Colon (tissue), 2 donors: ENCODE data around the gene KLHL21.

Experiments
- FAIRE-seq: peaks from 2 replicates; lab custom pipeline; 2012; peaks lifted over from hg19 to GRCh38; lab: Jason Lieb, UNC
- donor health status: control.
- donor health status: control.

KLHL21 gene

GRCh38 chr1:6625584-6626149 lies 23.0 kb upstream of the KLHL21 start:
- no peak for FAIRE-seq

GRCh38 chr1:6624710-6625583 lies 22.3 kb upstream of the KLHL21 start, which contains the start of gene THAP3:
THAP3 (plus strand) TSS chr1:6624868; CDS start chr1:6625219, 351 bp downstream.
- no peak for FAIRE-seq

DNA sequence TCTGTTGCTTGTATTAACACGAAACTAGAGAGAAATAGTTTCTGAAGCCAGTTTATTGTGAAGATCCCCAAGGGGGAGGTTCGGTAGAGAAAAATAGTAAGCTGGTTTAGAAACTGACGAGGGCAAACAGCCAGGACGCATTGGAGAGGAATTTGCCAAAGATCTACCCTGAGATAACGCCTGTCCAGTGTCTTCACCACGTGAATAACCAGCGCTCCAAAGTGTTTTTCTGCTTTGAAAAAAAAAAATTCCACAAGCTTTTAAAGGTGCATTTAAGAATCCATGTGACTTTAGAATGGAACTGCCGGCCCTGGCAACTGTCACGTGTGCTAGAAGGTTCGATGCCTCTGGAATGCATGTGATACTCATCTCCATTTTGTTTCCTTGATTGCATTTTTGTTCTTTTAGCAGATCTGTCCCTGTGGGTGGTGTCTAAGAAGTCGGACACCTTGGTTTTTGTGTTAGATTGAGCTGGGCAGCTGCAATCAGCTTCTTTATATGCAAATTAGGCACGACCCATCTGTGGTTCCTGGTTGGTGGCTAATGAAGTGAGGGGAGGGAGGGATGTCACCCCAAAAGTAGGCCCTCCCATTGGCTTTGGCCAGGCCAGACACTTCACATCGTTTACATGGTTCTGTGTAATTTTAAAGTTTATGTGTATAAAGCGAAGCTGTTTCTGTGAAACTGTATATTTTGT lies 20.7 kb upstream of the KLHL21 start:
- no peak for FAIRE-seq

DNA sequence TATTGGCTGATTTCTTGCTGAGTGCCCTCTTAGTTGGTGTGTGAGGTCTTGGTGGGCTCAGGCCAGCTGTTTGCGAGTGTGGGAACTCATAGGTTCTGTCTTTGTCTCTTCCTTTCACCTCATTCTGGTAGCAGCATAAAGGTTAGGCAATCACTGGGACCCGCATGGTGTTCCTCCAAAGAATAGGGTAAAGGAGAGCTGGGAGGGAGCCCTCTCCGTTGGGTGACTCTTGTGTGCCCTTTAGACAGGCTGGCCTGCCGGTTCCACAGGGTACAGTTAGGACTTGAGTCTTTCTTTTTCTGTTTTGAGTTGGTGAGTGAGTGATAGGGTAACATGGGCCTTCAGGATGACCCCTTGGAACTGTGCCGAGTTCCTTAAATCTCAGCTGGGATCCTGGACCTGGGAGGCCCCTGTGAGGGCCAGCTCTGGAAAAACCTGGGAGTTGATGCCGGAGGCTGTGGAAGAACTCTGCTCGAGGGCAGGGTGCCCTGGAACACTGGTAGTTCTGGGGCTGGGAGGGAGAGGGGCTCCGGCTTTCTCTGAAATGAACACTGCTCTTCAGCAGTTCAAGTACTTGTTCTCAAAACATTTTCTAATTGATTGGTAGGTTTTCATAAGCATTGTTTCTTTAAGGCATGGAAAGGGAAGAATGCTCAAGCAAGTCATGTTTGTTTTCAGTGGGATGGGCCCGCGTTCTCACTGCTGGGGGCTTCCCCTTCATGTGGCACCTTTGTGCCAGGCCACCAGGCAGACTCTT lies 19.9 kb upstream of the KLHL21 start:
- FAIRE-seq = no peak

DNA sequence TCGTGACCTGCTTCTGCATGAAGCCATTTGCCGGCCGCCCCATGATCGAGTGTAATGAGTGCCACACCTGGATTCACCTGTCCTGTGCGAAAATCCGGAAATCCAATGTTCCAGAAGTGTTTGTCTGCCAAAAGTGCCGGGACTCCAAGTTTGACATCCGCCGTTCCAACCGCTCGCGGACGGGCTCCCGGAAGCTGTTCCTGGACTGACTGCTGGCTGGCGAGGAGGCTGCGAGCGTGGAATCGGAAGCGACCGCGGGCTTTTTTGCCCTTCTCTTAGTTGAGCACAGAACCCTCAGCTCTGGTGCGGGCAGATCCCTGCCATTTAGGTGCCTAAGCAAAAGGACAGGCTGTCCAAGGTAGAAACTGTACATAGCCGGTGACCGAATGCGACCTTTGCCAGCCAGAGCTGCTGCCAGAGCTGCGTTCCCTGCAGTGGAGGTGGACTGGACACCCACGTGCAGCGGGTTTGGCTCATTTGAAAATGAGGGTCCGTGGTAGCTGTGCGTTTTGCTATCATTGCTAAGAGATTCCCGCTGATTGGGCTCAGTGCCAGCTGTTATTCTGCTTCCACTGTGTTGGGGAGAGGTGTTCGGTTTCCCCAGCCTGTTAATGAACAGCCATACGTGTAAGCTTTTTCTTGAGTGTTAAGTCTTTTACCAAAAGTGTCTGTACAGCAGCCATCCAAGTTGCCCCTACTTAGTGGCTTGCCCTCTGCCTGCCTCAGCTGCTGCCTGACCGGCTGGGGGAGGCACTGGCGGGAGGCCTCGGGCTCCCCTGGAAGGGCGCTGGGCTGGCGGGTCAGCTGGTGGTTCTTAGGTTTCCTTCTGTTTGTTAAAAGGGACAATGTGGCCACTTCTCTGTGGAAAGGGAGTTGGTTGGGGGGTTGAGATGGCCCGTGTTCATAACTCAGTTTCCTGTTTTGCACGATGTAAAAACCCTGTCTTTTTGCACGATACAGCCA lies 19.0 kb upstream of the KLHL21 start:
- no peak for FAIRE-seq

DNA sequence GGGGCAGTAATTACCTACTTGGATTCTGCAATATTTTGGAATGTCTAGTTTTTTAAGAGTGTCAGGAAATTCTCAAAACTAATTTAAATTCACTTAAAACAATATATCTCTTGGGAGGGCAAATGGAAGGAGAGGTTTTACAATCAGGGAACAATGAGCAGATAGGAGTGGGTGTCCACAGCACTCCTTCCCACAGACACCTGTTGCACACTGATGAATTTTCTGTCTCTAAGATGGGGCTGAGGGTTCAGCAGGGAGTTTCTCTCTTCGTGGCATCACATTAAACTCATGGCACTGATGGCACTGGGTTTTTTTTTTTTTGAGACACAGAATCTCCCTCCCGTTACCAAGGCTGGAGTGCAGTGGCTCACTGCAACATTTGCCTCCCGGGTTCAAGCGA lies 16.4 kb upstream of the KLHL21 start:
- FAIRE-seq = no peak

DNA sequence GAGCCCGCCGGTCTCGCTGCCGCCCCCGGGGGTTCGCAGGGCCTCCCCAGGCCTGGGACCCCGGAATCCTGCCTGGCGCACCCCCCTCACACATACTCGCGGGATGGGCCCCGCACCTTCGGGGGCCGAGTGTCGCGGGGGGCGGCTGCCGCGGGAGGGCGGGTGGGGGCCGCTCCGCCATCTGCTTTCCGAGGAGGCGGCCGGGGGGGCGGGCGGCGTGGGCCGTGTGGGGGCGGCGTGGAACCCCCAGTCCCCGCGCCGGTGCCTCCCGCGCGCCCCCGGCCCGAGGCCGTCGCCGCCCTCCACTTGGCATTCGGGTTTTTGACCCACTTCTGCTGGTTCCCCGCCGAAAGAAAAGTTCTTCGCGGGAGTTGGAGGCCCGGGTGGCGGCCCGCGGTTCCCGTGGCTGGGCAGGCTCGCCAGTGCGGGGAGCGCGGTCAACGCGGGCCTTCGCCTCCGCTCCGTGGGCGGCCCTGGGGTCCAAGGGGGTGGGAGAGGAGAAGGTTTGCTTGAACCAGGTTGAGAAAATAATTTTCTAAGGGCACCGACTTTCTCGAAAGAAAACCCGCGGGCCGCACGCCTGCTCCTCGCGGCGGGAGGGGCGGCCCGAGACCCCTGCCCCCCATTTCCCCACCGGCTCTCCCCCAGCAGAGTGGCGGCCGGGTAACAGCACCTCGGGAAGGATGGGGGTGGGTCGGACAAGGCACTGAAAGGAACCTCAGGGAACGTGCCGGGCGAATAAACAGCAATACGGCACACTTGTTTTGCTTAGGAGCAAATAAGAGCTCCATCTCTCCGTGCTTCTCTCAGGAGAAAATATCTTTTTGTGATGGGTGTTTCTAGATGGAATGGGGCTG lies 12.5 kb upstream of the KLHL21 start:
- FAIRE-seq = no peak

DNA sequence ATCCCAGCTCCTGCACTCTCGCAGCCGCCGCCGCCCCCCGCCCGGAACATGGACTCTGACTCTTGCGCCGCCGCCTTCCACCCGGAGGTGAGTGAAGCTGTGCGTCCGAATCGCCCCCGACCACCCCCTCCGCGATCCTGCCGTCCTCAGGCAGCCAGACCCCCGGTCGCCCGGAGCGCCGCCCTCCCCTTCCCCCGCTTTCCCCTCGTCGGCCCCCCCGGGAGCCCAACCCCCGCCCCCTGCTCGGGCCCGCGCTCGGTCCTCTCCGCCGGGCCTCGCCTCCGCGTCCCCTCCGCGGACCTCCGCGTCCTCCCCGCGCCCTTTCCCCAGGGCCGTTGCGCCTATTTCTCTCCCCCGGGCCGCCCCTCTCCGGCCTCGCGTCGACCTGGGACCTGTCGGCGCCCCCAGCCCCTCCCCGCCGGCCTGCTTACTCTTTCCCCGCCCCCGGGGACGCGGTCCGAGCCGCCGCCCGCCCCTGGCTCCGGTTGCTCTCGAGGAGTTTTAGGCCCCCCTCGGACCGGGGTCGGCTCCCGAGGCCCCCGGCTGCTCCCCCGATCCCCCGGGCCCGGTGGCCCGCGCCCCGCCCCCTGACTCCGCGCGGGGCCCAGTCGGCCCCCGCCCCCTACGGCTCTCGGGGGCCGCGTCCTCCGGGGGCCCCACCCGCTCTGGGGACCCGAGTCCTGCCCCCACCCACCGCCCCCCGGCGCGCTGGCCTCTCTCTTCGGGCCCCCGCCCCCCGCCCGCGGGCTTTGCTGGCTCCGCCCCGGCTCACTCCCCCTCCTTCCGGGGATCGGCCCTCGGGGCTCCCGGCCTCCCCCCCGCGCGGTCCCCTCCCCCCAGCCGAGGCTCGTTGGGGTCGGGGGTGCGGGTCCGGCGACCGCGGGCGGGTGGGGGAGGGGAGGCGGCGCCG lies 11.6 kb upstream of the KLHL21 start:
- no peak for FAIRE-seq

DNA sequence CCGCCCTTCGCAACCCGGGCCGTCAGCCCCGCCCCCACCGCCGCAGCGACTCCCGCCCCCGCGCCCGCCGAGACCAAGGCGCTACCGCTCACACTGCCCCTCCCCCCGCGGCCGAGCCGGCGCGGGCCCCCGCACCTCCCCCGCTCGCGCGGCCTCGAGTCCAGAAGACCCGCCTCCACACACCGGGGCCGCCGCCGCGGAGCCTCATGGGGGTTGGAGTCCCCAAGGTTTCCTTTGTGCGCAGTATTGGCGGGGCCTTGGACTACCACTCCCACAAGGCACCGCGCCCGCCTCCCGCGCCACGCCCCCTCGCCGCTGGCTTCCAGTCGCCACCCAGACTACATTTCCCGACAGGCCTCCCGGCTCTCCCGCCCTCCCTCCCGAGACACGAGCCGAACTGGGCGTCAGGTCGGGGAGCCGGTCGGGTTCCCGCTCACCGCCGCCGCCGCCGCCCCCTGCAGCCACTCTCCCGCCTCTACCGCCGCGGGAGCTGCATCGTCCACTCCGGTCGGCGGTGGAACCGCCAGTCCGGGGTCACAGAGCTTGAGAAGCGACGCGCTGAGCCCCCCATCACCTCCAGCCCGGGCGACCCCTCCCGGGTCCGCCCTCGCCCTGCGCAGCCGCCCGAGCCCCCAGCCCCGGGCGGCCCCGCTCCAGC lies 10.8 kb upstream of the KLHL21 start, which contains the start of gene PHF13:
Gene PHF13, plus strand, starts transcription at position 371 of the 658 bp plus-strand sequence. CDS start 336 bp downstream, outside the sequence.
- FAIRE-seq = no peak

DNA sequence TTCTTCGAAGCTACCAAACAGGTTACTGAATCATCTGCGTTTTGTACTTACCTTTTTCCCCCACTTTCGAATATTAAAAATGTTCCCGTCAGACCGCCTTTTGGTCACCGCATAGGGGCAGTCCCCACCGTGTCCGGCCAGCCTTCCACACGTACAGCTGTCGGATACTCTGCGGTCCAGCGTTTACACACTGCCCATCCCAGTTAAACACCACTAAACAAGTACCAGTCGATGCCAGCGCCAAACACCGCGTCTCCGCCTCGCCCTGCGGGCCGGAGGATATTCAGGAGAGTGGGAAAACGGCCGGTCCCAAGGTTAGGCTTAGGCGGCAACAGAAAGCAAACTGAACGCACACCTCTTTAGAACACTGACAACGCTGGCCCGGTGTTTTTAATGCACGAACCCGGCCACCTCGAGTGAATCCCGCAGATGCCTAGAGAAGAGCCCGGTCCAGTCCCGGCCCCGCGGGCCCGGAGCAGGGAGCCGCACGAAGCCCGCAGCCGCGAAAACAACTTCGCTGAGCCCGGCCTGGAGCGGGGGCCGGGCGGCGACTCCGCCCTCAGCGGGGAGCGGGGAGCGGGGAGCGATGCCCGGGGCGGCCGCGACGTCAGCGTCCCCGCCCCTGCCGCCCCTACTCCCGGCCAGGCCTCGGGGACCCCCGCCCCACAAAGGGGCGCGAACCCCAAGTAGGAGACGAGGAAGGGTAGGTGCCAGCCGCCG lies 10.1 kb upstream of the KLHL21 start:
- FAIRE-seq = no peak

- FAIRE-seq = no peak
Observed at GRCh38 chr1:6603915-6604558, 1.4 kb upstream of the KLHL21 start.

- no peak for FAIRE-seq
Observed at GRCh38 chr1:6603238-6603914, 707 bp upstream of the KLHL21 start.

DNA sequence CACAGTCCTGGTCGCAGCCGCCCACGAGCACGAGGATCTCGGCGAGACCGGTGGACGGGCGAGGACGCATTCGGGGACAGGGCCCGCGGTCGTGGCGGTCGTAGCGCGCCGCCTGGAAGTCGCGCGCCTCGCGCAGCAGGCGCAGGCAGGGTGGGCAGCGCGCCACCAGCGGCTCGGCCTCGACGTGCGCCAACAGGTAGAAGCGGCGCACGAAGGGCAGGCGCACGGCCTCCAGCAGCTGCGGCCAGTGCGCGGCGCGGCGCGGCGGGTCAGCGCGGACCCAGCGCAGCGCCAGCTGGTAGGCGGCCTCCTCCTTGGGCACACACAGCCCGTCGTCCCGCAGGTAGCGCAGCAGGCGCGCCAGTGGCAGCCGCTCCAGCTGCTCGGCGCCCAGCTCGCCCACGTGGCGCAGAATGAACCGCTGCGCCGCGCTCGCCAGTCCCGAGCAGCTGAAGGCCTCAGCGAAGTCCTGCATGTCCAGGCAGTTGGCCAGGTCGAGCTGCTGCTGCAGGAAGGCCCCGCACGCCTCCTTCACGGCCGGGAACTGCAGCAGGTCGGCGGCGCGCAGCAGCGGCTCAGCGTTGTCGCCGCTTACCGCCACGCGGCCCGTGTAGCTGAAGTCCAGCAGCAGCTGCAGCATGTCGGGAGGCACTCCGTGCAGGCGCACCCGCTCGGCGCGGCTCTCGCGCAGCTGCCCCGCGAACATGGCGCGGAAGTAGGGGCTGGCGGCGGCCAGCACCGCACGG lies 573 bp downstream of the KLHL21 start:
- no peak for FAIRE-seq

- no peak for FAIRE-seq
Observed at GRCh38 chr1:6601049-6601922, 1.4 kb downstream of the KLHL21 start.
